Measurements from ENCODE around the gene TRNP1. TPM values are rescaled to one million over a fixed set of nuclear protein-coding genes. Genes with fewer than 3 reads are reported as not detected.

Gene TRNP1
- total RNA-seq, 1 experiment from 2014 or later = 7.9 TPM

GRCh38 chr1:26972821-26973220, 20.7 kb upstream of the TRNP1 start:
- POLR2A ChIA-PET (ENCODE audit: unreplicated experiment) = no interaction called here
- intact Hi-C loops (cut with micrococcal nuclease; ENCODE audit: unreplicated experiment) = no loop called here
- H3K4me1 ChIP-seq (replicated peaks; ENCODE audit: insufficient read depth) = no peaks in the 10 kb centered on the region
- H3K4me2 ChIP-seq = no peak overlapping the region
- H3K36me3 ChIP-seq (ENCODE audit: low read depth) = no peaks in the 10 kb centered on the region
- no peak overlapping the region for H3K4me3 ChIP-seq
- H3K27ac ChIP-seq = no peak overlapping the region
- TF ChIP-seq CTCF (conservative IDR thresholded peaks at IDR 0.05) = no peak
- no peak for TF ChIP-seq EZH2 (IDR thresholded peaks at IDR 0.05; ENCODE audit: low read depth)
- no peak for DNase-seq
- no peak overlapping the region for H2AFZ ChIP-seq
- H3K79me2 ChIP-seq (ENCODE audit: low read depth) = no peaks in the 10 kb centered on the region
- H3K27me3 ChIP-seq (ENCODE audit: insufficient read depth, low read depth) = no peaks in the 10 kb centered on the region
- H4K20me1 ChIP-seq (ENCODE audit: insufficient read depth) = no peaks in the 10 kb centered on the region
- no peaks in the 10 kb centered on the region for H3K9me3 ChIP-seq (ENCODE audit: insufficient read depth, low read depth)
- no peaks in the 10 kb centered on the region for H3F3A ChIP-seq (ENCODE audit: insufficient read depth, low read depth)
- CTCF ChIA-PET = no interaction called here
- no TSS peak for BruUV-seq (replicated peaks)
- H3K9me2 ChIP-seq (ENCODE audit: insufficient read depth) = no peaks in the 10 kb centered on the region

- ChIA-PET POLR2A (ENCODE audit: unreplicated experiment) (no interaction called here), CTCF (interaction anchor here (0.6 to 0.7 kb wide), 2 partner anchors 16 to 287 kb away, joined by 3 to 12 read pairs; no protein-coding TSS in a partner anchor)
- intact Hi-C loops (cut with micrococcal nuclease; ENCODE audit: unreplicated experiment) = no loop called here
- Histone ChIP-seq H3K27me3 (ENCODE audit: insufficient read depth, low read depth) (no peaks in the 10 kb centered on the region), H4K20me1 (ENCODE audit: insufficient read depth) (no peaks in the 10 kb centered on the region), H3K4me3 (no peak overlapping the region), H3K4me1 (replicated peaks; ENCODE audit: insufficient read depth) (no peaks in the 10 kb centered on the region), H3F3A (ENCODE audit: insufficient read depth, low read depth) (no peaks in the 10 kb centered on the region), H3K9me2 (ENCODE audit: insufficient read depth) (no peaks in the 10 kb centered on the region), H3K27ac (no peak overlapping the region), H3K79me2 (ENCODE audit: low read depth) (no peaks in the 10 kb centered on the region), H3K4me2 (no peak overlapping the region), H2AFZ (no peak overlapping the region), H3K36me3 (ENCODE audit: low read depth) (no peaks in the 10 kb centered on the region), H3K9me3 (ENCODE audit: insufficient read depth, low read depth) (no peaks in the 10 kb centered on the region)
- no peak for TF ChIP-seq CTCF (conservative IDR thresholded peaks at IDR 0.05)
- no TSS peak for BruUV-seq (replicated peaks)
- no peak for DNase-seq
These were observed 16.6 kb upstream of the TRNP1 start for GRCh38 chr1:26976621-26977510.

- no peak overlapping the region for H2AFZ ChIP-seq
- ChIA-PET CTCF (no interaction called here), POLR2A (ENCODE audit: unreplicated experiment) (no interaction called here)
- no peaks in the 10 kb centered on the region for H3K27me3 ChIP-seq (ENCODE audit: insufficient read depth, low read depth)
- H3K36me3 ChIP-seq (ENCODE audit: low read depth) = no peaks in the 10 kb centered on the region
- H3K4me1 ChIP-seq (replicated peaks; ENCODE audit: insufficient read depth) = no peaks in the 10 kb centered on the region
- no peaks in the 10 kb centered on the region for H3K79me2 ChIP-seq (ENCODE audit: low read depth)
- no peaks in the 10 kb centered on the region for H3K9me3 ChIP-seq (ENCODE audit: insufficient read depth, low read depth)
- BruUV-seq (replicated peaks) = no TSS peak
- H3F3A ChIP-seq (ENCODE audit: insufficient read depth, low read depth) = no peaks in the 10 kb centered on the region
- no peak overlapping the region for H3K4me2 ChIP-seq
- TF ChIP-seq EZH2 (IDR thresholded peaks at IDR 0.05; ENCODE audit: low read depth) (no peak), CTCF (conservative IDR thresholded peaks at IDR 0.05) (no peak)
- H4K20me1 ChIP-seq (ENCODE audit: insufficient read depth) = no peaks in the 10 kb centered on the region
- no peak for DNase-seq
- intact Hi-C loops (cut with micrococcal nuclease; ENCODE audit: unreplicated experiment) = no loop called here
- H3K9me2 ChIP-seq (ENCODE audit: insufficient read depth) = no peaks in the 10 kb centered on the region
- H3K4me3 ChIP-seq = no peak overlapping the region
- no peak overlapping the region for H3K27ac ChIP-seq
These were observed 14.6 kb upstream of the TRNP1 start for GRCh38 chr1:26978901-26979300.

Measured in PC-9 (cell line).